ENCODE measurements around the gene DTX3.

DNA sequence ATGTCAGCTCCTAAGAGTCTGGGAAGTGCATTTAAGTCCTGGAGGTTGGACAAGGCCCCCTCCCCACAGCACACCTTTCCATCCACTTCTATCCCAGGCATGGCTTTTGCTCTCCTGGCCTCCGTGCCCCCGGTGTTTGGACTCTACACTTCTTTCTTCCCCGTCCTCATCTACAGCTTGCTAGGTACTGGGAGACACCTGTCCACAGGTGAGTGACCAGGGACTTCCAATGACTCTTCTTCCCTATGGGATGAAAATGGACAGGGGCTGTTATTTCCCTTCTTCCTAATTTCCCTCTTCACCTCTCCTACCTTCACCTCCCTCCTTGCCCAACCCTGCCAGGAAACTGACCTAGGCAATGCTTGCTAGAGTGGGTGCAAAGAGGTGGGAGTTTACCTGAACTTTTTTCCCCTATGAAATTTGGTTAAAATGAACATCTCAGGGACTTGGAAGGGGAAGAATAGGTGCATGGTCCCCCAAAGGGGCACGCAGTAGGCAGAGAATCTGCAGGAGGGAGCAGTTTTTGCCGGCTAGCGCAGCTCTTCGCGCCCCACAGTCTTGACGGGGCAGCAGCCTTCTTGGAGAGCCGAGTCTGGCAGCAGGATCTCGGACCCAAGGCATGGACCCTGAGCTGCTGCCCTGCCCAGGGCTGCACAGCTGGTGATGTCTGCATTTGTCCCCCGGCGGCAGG is 15.8 kb downstream of the DTX3 start:
- TF ChIP-seq, protein P1, sequence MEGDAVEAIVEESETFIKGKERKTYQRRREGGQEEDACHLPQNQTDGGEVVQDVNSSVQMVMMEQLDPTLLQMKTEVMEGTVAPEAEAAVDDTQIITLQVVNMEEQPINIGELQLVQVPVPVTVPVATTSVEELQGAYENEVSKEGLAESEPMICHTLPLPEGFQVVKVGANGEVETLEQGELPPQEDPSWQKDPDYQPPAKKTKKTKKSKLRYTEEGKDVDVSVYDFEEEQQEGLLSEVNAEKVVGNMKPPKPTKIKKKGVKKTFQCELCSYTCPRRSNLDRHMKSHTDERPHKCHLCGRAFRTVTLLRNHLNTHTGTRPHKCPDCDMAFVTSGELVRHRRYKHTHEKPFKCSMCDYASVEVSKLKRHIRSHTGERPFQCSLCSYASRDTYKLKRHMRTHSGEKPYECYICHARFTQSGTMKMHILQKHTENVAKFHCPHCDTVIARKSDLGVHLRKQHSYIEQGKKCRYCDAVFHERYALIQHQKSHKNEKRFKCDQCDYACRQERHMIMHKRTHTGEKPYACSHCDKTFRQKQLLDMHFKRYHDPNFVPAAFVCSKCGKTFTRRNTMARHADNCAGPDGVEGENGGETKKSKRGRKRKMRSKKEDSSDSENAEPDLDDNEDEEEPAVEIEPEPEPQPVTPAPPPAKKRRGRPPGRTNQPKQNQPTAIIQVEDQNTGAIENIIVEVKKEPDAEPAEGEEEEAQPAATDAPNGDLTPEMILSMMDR (conservative IDR thresholded peaks at IDR 0.05), result no peak
- TF ChIP-seq EZH2 (IDR thresholded peaks at IDR 0.05; ENCODE audit: low read depth), result no peak

Data from PC-9 (cell line).